CD14-positive monocyte (primary cell): ENCODE measurements around the gene NCR1. TPM values are rescaled to one million over a fixed set of nuclear protein-coding genes. Genes with fewer than 3 reads are reported as not detected.
"Not testable (repeated sequence)": the region's sequence is repeated elsewhere in the genome, so short reads cannot be mapped to it uniquely, and the experiment has no call there.

Experiments used
- DNase-seq, 3 donors: peaks; one replicate each; pipeline ENCODE4 v3.0.0-alpha.2; 2011 to 2022
- H2AFZ ChIP-seq: 2 replicates; pipeline ENCODE4 v1.6.0; 2012; ENCODE audit warnings: mild to moderate bottlenecking, low read depth, low read length, inconsistent platforms; ENCODE audit not compliant: insufficient read depth, poor library complexity, severe bottlenecking
- H3K27ac ChIP-seq, 2 donors: 1 replicate in 1 of 2; 2 replicates in 1 of 2; pipeline ENCODE4 v1.5.1; 2012 to 2013; ENCODE audit warnings: low read length in 2 of 2, control low read depth in 1 of 2, inconsistent platforms in 1 of 2, low read depth in 1 of 2, mild to moderate bottlenecking in 1 of 2
- H3K27me3 ChIP-seq, 2 donors: one replicate each; pipeline versions ENCODE4 v1.6.0 to v1.6.1; 2011 to 2013; ENCODE audit warnings: low read length in 2 of 2; ENCODE audit not compliant: control insufficient read depth in 2 of 2, insufficient read depth in 2 of 2
- H3K36me3 ChIP-seq, 2 donors: replicated peaks in 1 of 2; 1 replicate in 1 of 2; 2 replicates in 1 of 2; pipeline versions ENCODE4 v1.5.1 to v1.6.1; 2012 to 2013; ENCODE audit warnings: low read length in 2 of 2, control low read depth in 1 of 2, inconsistent platforms in 1 of 2, mild to moderate bottlenecking in 1 of 2; ENCODE audit not compliant: insufficient read depth in 2 of 2, control insufficient read depth in 1 of 2
- H3K4me1 ChIP-seq, 2 donors: 1 replicate in 1 of 2; 2 replicates in 1 of 2; pipeline versions ENCODE4 v1.5.1 to v1.6.1; 2012 to 2013; ENCODE audit warnings: low read length in 2 of 2, control low read depth in 1 of 2, inconsistent platforms in 1 of 2, mild to moderate bottlenecking in 1 of 2, moderate library complexity in 1 of 2; ENCODE audit not compliant: insufficient read depth in 2 of 2, control insufficient read depth in 1 of 2
- H3K4me2 ChIP-seq: replicated peaks from 2 replicates; pipeline ENCODE3; 2012; ENCODE audit warnings: low read length, moderate library complexity, mild to moderate bottlenecking; ENCODE audit not compliant: poor library complexity, severe bottlenecking; ENCODE audit errors: extremely low read depth
- H3K4me3 ChIP-seq, 3 experiments: fragments of 200-600 bp in 1 of 3; sonication (generic) in 1 of 3; replicated peaks in 1 of 3; 1 replicate in 2 of 3; 2 replicates in 1 of 3; pipeline ENCODE4 v1.5.1; 2011 to 2013; ENCODE audit warnings: low read length in 3 of 3, mild to moderate bottlenecking in 3 of 3, control low read depth in 2 of 3, low read depth in 2 of 3, inconsistent platforms in 1 of 3, moderate library complexity in 1 of 3
- H3K79me2 ChIP-seq: 2 replicates; pipeline ENCODE4 v1.6.0; 2012; ENCODE audit warnings: mild to moderate bottlenecking, control low read depth, inconsistent platforms, low read length, moderate library complexity; ENCODE audit not compliant: insufficient read depth
- H3K9ac ChIP-seq: 2 replicates; pipeline ENCODE4 v1.6.0; 2017; ENCODE audit warnings: low read length, mild to moderate bottlenecking; ENCODE audit not compliant: insufficient read depth, poor library complexity, severe bottlenecking
- H3K9me3 ChIP-seq, 2 donors: replicated peaks in 1 of 2; 1 replicate in 1 of 2; 2 replicates in 1 of 2; pipeline versions ENCODE4 v1.5.1 to v1.6.1; 2012 to 2013; ENCODE audit warnings: low read length in 2 of 2, control low read depth in 1 of 2; ENCODE audit not compliant: control insufficient read depth in 1 of 2, insufficient read depth in 1 of 2
- H4K20me1 ChIP-seq: 2 replicates; pipeline ENCODE4 v1.6.0; 2012; ENCODE audit warnings: mild to moderate bottlenecking, low read length, control low read depth, moderate library complexity; ENCODE audit not compliant: insufficient read depth
- H3K27ac Mint-ChIP-seq, 7 donors: one replicate each; pipeline ENCODE4 v1.8.0; 2020; ENCODE audit warnings: mild to moderate bottlenecking in 7 of 7, mixed read lengths in 7 of 7, moderate library complexity in 6 of 7, inconsistent platforms in 2 of 7
- H3K27me3 Mint-ChIP-seq, 3 donors: one replicate each; pipeline ENCODE4 v1.8.0; 2021 to 2022; ENCODE audit warnings: low read depth in 3 of 3, mild to moderate bottlenecking in 3 of 3, mixed read lengths in 3 of 3, moderate library complexity in 3 of 3, inconsistent platforms in 1 of 3
- H3K36me3 Mint-ChIP-seq, 2 donors: one replicate each; pipeline ENCODE4 v1.8.0; 2020; ENCODE audit warnings: mixed read lengths in 2 of 2, inconsistent platforms in 1 of 2, mild to moderate bottlenecking in 1 of 2
- H3K4me1 Mint-ChIP-seq: one replicate; pipeline ENCODE4 v1.8.0; 2020; ENCODE audit warnings: mild to moderate bottlenecking, mixed read lengths
- H3K4me3 Mint-ChIP-seq, 2 donors: one replicate each; pipeline ENCODE4 v1.8.0; 2020; ENCODE audit warnings: mild to moderate bottlenecking in 2 of 2, mixed read lengths in 2 of 2, moderate library complexity in 1 of 2
- H3K9me3 Mint-ChIP-seq, 7 donors: one replicate each; pipeline ENCODE4 v1.8.0; 2020 to 2022; ENCODE audit warnings: mixed read lengths in 7 of 7, mild to moderate bottlenecking in 6 of 7, moderate library complexity in 6 of 7, inconsistent platforms in 2 of 7
- CTCF ChIP-seq: fragments of 200-600 bp; IDR thresholded peaks from one replicate; pipeline ENCODE4 v1.8.0; 2022; ENCODE audit warnings: antibody characterized with exemption, mild to moderate bottlenecking
- WGBS: methylation state at CpG from one replicate; pipeline ENCODE4 v1.1.5; 2013; ENCODE audit warnings: missing lambda C conversion rate; ENCODE audit not compliant: insufficient coverage; 5-methylcytosine and 5-hydroxymethylcytosine counted together
- intact Hi-C, 2 donors: fragments of 100-400 bp; cut with micrococcal nuclease; formaldehyde crosslinking; loops; one replicate each; pipeline versions ENCODE4 v1.15.0 to v1.15.1; 2023
- polyA plus RNA-seq, 3 donors: library from polyadenylated mRNA; depleted of rRNA in 1 of 3; unstranded in 2 of 3; stranded (reverse) in 1 of 3; fragments of 300-500 nt in 2 of 3; fragments of >200 nt in 1 of 3; fragmentation: Illumina TruSeq in 2 of 3; gene quantifications; 1 replicate in 2 of 3; 2 replicates in 1 of 3; pipeline ENCODE4 v1.2.3, GENCODE V29; 2012 to 2021

NCR1 gene
- polyA plus RNA-seq, 3 donors = 0.20 to 0.43 TPM; not detected in 1

- Mint-ChIP-seq H3K4me3 (peak overlapping the region in 1 of 2 donors; percentile 35), H3K9me3 (peaks cover 0 to 7% (median 0%) of the 10 kb centered on the region in 7 donors), H3K27ac (peak overlapping the region; percentile 76 to 97 (median 95)), H3K27me3 (peaks cover 4 to 18% (median 14%) of the 10 kb centered on the region in 3 donors), H3K4me1 (peaks cover 31% of the 10 kb centered on the region), H3K36me3 (no peaks in the 10 kb centered on the region)
- Histone ChIP-seq H3K27ac (peak overlapping the region; percentile 51 to 69), H3K4me3 (no peak overlapping the region), H3K9me3 (peaks cover 0 to 6% of the 10 kb centered on the region in 2 donors), H2AFZ (no peak overlapping the region), H3K79me2 (no peaks in the 10 kb centered on the region), H3K4me1 (peaks cover 18 to 20% of the 10 kb centered on the region in 2 donors), H4K20me1 (no peaks in the 10 kb centered on the region), H3K9ac (no peak overlapping the region), H3K36me3 (no peaks in the 10 kb centered on the region), H3K27me3 (no peaks in the 10 kb centered on the region), H3K4me2 (no peak overlapping the region)
- DNase-seq = peak; percentile 94 to 98 (median 95)
- WGBS = 67% methylated on average over 18 of the region's 23 CpGs
- intact Hi-C loops = no loop called here
- no peak for TF ChIP-seq CTCF
Observed at GRCh38 chr19:54952591-54953344, 46.8 kb downstream of the NCR1 start.

- not testable (repeated sequence) for H2AFZ ChIP-seq, DNase-seq
- H3K27ac Mint-ChIP-seq = peak overlapping the region in 6 of 7 donors; percentile 88 to 97 (median 95)
Observed at GRCh38 chr19:54953345-54953713, 47.4 kb downstream of the NCR1 start.

More at GRCh38 chr19:54953345-54953713, 47.4 kb downstream of the NCR1 start:
- intact Hi-C loops, H3K36me3 ChIP-seq, H4K20me1 ChIP-seq, H3K27me3 ChIP-seq, H3K9ac ChIP-seq, H3K36me3 Mint-ChIP-seq, H3K9me3 ChIP-seq, H3K9me3 Mint-ChIP-seq, H3K4me3 ChIP-seq, H3K4me2 ChIP-seq, H3K79me2 ChIP-seq, H3K4me3 Mint-ChIP-seq: not testable (repeated sequence)
- H3K4me1 ChIP-seq = peaks cover 18 to 22% of the 10 kb centered on the region in 2 donors
- H3K27me3 Mint-ChIP-seq = peaks cover 4 to 21% (median 14%) of the 10 kb centered on the region in 3 donors
- 100% methylated on average over 4 of the region's 10 CpGs for WGBS
- H3K27ac ChIP-seq = peak overlapping the region in 1 of 2 donors; percentile 69
- H3K4me1 Mint-ChIP-seq = peaks cover 34% of the 10 kb centered on the region
